Measurements from ENCODE around the gene PATE3. TPM values are rescaled to one million over a fixed set of nuclear protein-coding genes. Genes with fewer than 3 reads are reported as not detected.

The PATE3 gene
- total and polyA plus RNA-seq, 8 donors = not detected

DNA sequence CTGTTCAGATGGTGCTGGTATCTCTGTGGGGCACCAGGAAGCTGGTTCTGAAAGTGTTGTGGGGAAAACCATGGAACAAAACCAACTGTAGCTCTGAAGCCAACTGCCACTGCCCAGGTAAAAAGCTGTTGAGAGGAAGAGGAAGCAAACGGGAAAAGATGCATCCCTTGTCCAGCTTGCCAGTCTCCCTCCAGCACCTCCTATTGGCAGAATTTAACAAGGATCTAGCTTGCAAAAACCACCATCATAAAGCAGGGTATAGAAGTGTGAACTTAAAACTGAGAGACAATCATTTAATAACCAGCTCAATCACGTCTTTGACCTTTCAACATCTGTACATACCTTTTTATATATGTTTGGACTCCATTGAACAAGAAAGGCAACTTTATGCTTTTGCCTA, 37.3 kb upstream of the PATE3 start:
- WGBS, 5 donors = 33 to 42% (median 35%) methylated on average over 2 of the region's 2 CpGs
- Histone ChIP-seq H3K9me3 (no peaks in the 10 kb centered on the region), H3K36me3 (no peaks in the 10 kb centered on the region), H3K4me1 (no peaks in the 10 kb centered on the region), H3K27ac (no peak overlapping the region), H3K27me3 (no peaks in the 10 kb centered on the region), H3K4me3 (no peak overlapping the region)
- TF ChIP-seq POLR2A (IDR thresholded peaks at IDR 0.05) = no peak
- TF ChIP-seq POLR2AphosphoS5 (IDR thresholded peaks at IDR 0.05) = no peak
- TF ChIP-seq, protein P1, sequence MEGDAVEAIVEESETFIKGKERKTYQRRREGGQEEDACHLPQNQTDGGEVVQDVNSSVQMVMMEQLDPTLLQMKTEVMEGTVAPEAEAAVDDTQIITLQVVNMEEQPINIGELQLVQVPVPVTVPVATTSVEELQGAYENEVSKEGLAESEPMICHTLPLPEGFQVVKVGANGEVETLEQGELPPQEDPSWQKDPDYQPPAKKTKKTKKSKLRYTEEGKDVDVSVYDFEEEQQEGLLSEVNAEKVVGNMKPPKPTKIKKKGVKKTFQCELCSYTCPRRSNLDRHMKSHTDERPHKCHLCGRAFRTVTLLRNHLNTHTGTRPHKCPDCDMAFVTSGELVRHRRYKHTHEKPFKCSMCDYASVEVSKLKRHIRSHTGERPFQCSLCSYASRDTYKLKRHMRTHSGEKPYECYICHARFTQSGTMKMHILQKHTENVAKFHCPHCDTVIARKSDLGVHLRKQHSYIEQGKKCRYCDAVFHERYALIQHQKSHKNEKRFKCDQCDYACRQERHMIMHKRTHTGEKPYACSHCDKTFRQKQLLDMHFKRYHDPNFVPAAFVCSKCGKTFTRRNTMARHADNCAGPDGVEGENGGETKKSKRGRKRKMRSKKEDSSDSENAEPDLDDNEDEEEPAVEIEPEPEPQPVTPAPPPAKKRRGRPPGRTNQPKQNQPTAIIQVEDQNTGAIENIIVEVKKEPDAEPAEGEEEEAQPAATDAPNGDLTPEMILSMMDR (IDR thresholded peaks at IDR 0.05) = no peak
- no peak for TF ChIP-seq EP300 (IDR thresholded peaks at IDR 0.05)
- no peak for DNase-seq
- intact Hi-C loops (cut with DNase I; ENCODE audit: low total_unique reads) = no loop called here

DNA sequence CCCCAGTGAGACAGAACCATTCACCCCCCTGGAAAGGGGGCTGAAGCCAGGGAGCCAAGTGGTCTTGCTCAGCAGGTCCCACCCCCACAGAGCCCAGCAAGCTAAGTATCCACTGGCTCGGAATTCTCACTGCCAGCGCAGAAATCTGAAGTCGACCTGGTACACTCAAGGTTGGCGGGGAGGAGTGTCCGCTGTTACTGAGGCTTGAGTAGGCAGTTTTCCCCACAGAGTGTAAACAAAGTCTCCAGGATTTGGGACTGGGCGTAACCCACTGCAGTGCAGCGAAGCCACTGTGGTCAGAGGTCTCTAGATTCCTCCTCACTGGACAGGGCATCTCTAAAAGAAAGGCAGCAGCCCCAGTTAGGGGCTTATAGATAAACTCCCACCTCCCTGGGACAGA, 31.9 kb upstream of the PATE3 start:
- intact Hi-C loops (cut with DNase I; ENCODE audit: low total_unique reads) = no loop called here

GRCh38 chr11:125762445-125762844, 25.5 kb upstream of the PATE3 start:
- Histone ChIP-seq H3K27ac (no peak overlapping the region), H3K27me3 (no peaks in the 10 kb centered on the region), H3K4me3 (no peak overlapping the region), H3K9me3 (peaks cover 0 to 7% (median 6%) of the 10 kb centered on the region in 4 donors), H3K36me3 (no peaks in the 10 kb centered on the region), H3K4me1 (no peaks in the 10 kb centered on the region)
- no peak for TF ChIP-seq EP300 (IDR thresholded peaks at IDR 0.05)
- no peak for TF ChIP-seq POLR2A (IDR thresholded peaks at IDR 0.05)
- TF ChIP-seq, protein P1 (IDR thresholded peaks at IDR 0.05) = no peak
- TF ChIP-seq POLR2AphosphoS5 (IDR thresholded peaks at IDR 0.05) = no peak
- intact Hi-C loops (cut with DNase I; ENCODE audit: low total_unique reads) = no loop called here
- no peak for DNase-seq
- WGBS, 5 donors = 81 to 90% (median 87%) methylated on average over 1 of the region's 1 CpG

More for the DNA sequence above, 31.9 kb upstream of the PATE3 start:
- H3K36me3 ChIP-seq = no peaks in the 10 kb centered on the region
- no peak overlapping the region for H3K4me3 ChIP-seq
- 43 to 71% (median 63%) methylated on average over 5 to 7 of the region's 7 CpGs for WGBS, 5 donors
- H3K9me3 ChIP-seq = peaks cover 0 to 10% (median 7%) of the 10 kb centered on the region in 4 donors
- no peaks in the 10 kb centered on the region for H3K4me1 ChIP-seq
- H3K27ac ChIP-seq = no peak overlapping the region
- no peaks in the 10 kb centered on the region for H3K27me3 ChIP-seq
- no peak for TF ChIP-seq POLR2AphosphoS5 (IDR thresholded peaks at IDR 0.05)
- TF ChIP-seq, protein P1 (IDR thresholded peaks at IDR 0.05) = no peak
- TF ChIP-seq EP300 (IDR thresholded peaks at IDR 0.05) = no peak
- no peak for TF ChIP-seq POLR2A (IDR thresholded peaks at IDR 0.05)
- DNase-seq = no peak

DNA sequence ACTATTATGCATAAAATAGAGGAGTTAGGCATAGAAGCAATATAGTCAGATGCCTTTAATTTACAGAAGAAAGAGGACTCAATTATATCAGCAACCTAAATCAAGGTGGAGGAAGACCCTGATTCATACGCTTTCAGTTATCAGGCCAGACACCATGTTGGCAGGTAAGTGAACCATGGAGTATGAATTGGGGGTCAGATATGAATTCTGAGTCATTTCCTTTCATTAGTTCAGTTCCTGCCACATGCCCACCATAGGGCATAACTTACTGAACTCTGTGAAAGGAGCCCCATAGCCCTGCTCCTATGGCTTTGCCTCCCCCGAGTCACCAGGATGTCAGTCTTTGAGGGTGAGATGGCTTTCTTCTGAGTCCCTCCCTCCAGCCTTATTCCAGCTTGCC, 24.4 kb upstream of the PATE3 start:
- no peak for DNase-seq
- Histone ChIP-seq H3K27ac (no peak overlapping the region), H3K4me3 (no peak overlapping the region), H3K9me3 (no peaks in the 10 kb centered on the region), H3K36me3 (no peaks in the 10 kb centered on the region), H3K27me3 (no peaks in the 10 kb centered on the region), H3K4me1 (no peaks in the 10 kb centered on the region)
- TF ChIP-seq EP300 (IDR thresholded peaks at IDR 0.05) (no peak), POLR2A (IDR thresholded peaks at IDR 0.05) (no peak), POLR2AphosphoS5 (IDR thresholded peaks at IDR 0.05) (no peak)
- TF ChIP-seq, protein P1 (IDR thresholded peaks at IDR 0.05) = no peak
- intact Hi-C loops (cut with DNase I; ENCODE audit: low total_unique reads) = no loop called here
- 92 to 96% (median 93%) methylated on average over 2 of the region's 2 CpGs for WGBS, 5 donors

All from stomach (tissue), 9 donors.